Upper lobe of left lung (tissue), 4 donors: ENCODE measurements around the gene B3GNT9.

Source experiments
- CTCF ChIP-seq, 6 experiments: fragments of 450-650 bp in 4 of 6; fragments of 200-600 bp in 2 of 6; sonication (generic) in 2 of 6; IDR thresholded peaks; one replicate each; pipeline ENCODE4 v1.5.1; 2016 to 2019; ENCODE audit warnings: antibody characterized with exemption in 6 of 6
- EP300 ChIP-seq, 4 donors: sonication (generic); formaldehyde crosslinking; IDR thresholded peaks; one replicate each; pipeline ENCODE4 v1.5.1; 2017; ENCODE audit warnings: antibody characterized with exemption in 4 of 4, control low read depth in 2 of 4
- POLR2A ChIP-seq, 4 donors: fragments of 450-650 bp; IDR thresholded peaks; one replicate each; pipeline ENCODE4 v1.5.1; 2016 to 2017; ENCODE audit warnings: antibody characterized with exemption in 4 of 4, mild to moderate bottlenecking in 2 of 4

GRCh38 chr16:67197704-67198103 lies 46.9 kb upstream of the B3GNT9 start:
- TF ChIP-seq EP300 (IDR thresholded peaks at IDR 0.05) (no peak), CTCF (IDR thresholded peaks at IDR 0.05) (no peak), POLR2A (IDR thresholded peaks at IDR 0.05) (no peak)
